Activated naive CD8-positive, alpha-beta T cell treated with anti-CD3 and anti-CD28 coated beads, Interleukin-2, amount 50 U/mL, for 16 hours (primary cell): ENCODE measurements around the gene SLC25A53.

Experiments
- DNase-seq: peaks from one replicate; pipeline ENCODE4 v3.0.0-alpha.2; 2020; ENCODE audit warnings: low read depth, low spot score

The SLC25A53 gene

GRCh38 chrX:104156630-104157529 lies at the start of gene SLC25A53:
TSS of gene SLC25A53 (minus strand) at chrX:104157009. CDS start at chrX:104105257, 51,752 bp downstream.
- DNase-seq: peak; percentile 42

DNA sequence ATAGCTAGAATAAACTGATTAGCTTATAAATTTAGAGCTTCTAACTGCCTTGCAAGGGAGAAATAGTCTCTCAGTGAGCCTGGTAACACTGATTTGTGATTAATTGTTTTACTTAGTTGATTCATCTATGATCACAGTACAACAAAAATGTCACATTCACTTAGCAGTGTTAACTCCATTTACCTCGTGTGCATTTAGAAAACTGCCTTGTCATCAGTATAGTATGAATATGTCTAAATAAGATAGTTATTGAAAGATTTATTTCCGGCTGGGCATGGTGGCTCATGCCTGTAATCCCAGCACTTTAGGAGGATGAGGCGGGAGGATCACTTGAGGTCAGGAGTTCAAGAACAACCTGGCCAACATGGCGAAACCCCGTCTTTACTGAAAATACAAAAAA lies 48.7 kb upstream of the SLC25A53 start:
- no peak for DNase-seq

DNA sequence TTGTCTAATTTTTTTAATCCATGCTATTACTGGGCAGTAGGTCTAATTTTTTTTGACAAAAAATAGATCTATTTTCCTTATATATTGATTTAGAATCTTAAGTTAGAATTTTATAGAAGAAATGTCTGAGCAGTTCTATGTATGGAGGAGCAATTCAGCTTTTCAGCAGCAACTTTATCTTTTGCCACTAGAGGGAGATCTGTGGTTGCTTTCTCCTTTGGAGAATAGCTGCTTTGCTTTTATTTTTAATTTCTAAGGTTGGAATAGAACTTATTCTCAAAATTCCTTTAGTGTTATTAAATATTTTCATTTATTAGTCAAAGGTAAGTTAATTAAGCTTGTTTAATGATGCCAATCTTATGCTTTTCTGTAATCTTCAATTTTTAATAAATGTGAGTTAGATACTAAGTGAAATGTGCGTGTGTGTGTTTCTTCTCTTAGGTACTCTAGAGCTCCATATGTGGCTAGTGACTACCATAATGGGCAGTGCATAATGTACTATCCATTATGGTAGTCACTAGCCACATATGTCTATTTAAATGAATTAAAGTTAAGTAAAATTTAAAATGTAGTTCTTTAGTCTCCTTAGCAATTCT lies 38.8 kb upstream of the SLC25A53 start:
- no peak for DNase-seq

DNA sequence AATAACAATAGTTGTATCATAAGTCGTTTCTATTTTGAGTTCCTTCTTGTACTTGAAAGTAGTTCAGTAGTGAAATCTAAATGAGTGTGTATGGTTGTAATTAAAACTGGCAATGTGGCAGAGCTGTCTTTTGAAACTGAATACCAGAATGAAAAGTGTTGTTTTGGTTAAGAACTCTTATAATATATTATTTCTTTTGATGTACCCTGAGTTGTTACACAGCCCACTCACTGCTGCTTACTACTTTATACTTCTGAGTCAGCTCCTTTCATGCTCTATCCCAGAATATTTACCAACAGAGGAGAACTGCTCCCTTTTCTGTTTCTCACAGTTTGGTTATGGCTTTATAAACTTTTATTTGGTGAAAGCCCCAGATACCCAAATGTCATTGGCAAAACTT lies 38.2 kb upstream of the SLC25A53 start:
- DNase-seq: no peak

DNA sequence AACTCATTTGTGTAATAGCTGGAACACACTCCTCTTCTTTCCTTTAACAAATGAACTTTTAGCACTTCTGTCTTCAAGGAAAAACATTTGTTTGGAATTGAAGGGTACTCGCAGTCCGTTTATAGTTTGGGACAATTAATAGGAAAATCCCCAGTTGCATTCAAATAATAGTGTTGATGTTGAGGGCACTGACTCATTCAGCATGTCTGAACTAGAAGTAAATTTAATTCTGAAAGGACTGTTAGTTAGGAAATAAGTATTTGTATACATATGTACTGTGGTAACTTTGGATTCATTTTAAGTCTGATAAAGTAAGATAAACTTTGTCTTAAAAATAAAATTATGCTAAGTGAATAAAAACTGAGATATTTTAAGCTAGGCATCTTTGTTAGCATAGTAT lies 36.7 kb upstream of the SLC25A53 start:
- DNase-seq: no peak

DNA sequence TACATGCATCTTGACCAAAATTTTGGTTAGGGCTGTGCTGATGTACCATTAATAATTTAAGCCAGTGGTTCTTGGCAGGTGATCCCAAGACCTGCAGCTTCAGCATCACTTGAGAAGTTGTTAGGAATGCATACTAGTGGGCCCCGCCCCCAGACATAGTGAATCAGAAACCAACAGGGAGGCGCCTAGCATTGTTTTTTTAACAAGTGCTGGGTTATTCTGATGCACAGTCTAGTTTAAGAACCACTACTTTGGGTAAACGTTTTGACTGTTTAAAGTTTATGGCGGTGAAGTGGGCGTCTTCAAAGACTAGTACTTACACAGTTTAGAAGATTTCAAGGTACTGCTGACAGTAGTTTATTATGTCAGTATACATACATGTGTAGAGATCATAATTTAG lies 33.0 kb upstream of the SLC25A53 start:
- DNase-seq: no peak

GRCh38 chrX:104187931-104188330 lies 31.1 kb upstream of the SLC25A53 start:
- no peak for DNase-seq

GRCh38 chrX:104183685-104184084 lies 26.9 kb upstream of the SLC25A53 start:
- DNase-seq: no peak

GRCh38 chrX:104173841-104174240 lies 17.0 kb upstream of the SLC25A53 start:
- no peak for DNase-seq

DNA sequence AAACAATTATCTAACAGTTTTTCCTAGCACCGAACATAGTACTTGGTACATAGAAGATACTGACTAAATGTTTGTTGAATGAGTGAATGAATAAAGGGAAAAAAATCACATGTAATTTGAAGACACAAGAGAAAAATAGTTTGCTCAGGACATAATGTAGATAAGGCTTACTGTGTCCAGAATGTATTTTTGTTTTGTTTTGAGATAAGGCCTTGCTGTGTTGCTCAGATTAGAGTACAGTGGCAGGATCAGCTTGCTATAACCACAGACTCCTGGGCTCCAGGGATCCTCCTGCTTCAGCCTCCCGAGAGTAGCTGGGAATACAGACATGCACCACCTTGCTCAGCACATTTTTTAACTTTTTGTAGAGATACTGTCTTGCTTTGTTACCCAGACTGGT lies 16.0 kb upstream of the SLC25A53 start:
- DNase-seq: no peak

GRCh38 chrX:104172121-104172520 lies 15.3 kb upstream of the SLC25A53 start:
- DNase-seq: no peak

DNA sequence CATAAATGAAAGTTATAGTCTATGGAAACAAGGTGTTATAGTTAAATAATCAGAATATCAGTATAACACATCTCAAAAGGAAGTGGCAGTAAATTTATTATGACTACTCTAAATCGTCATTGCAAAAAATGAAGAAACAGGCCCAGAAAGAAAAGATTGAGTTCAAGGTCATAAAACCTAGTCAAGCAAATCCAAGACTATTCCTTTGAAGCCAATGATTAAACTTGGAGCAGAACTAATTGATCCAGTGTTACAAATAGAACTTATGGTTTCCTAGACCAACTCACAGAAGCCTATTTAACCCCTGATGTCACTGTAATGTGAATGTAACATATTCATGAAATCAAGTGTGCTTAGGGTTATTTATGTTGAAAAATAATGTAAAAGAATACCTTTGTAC lies 11.3 kb upstream of the SLC25A53 start:
- DNase-seq: no peak

DNA sequence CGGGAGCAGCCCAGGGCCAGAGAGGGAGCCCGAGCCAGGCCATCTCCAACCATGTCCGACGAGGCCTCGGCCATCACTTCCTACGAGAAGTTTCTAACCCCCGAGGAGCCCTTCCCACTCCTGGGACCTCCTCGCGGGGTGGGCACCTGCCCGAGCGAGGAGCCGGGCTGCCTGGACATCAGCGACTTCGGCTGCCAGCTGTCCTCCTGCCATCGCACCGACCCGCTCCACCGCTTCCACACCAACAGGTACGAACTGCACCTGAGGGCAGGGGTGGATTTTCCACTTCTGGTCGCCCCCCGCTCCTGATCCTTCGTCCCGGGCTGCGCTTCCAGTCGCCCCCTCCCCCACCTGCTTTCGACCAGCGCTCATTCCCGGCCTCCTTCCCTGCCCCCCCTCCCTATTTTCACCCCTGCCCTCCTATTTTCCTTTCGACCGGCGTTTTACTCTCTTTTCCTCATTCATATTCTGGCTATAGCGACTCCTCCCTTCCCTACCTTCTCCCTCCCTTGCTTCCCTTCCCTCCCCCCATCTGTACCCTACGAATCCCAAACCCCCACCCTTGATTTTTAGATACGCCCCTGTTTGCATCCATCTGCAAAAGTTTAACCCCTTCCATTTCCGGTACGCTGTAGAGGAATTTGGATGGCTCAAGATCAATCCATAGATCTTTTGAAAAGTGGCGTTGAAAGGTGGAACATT lies 10.1 kb upstream of the SLC25A53 start:
- no peak for DNase-seq

- DNase-seq: peak; percentile 53
These were observed 9.3 kb upstream of the SLC25A53 start, which contains the start of gene FAM199X for GRCh38 chrX:104165894-104166734. TSS of gene FAM199X (plus strand) at chrX:104166453. CDS start at chrX:104166786, 333 bp downstream.

- DNase-seq: no peak
These were observed 5.8 kb downstream of the SLC25A53 start for GRCh38 chrX:104151037-104151436.

GRCh38 chrX:104141087-104141760 lies 15.6 kb downstream of the SLC25A53 start:
- DNase-seq: no peak

- no peak for DNase-seq
These were observed 19.3 kb downstream of the SLC25A53 start for GRCh38 chrX:104137496-104137895.

GRCh38 chrX:104136241-104137019 lies 20.4 kb downstream of the SLC25A53 start:
- peak; percentile 4 for DNase-seq

GRCh38 chrX:104135677-104136076 lies 21.1 kb downstream of the SLC25A53 start:
- no peak for DNase-seq
